GM12801 (cell line): ENCODE results near the gene LAMA3.

Experiments
- TF ChIP-seq, protein P1 (sequence below): IDR thresholded peaks from one replicate; pipeline ENCODE4 v1.5.1; 2011; ENCODE audit warnings: control low read depth; ENCODE audit not compliant: insufficient read length; ENCODE audit errors: extremely low read depth

LAMA3 gene

DNA sequence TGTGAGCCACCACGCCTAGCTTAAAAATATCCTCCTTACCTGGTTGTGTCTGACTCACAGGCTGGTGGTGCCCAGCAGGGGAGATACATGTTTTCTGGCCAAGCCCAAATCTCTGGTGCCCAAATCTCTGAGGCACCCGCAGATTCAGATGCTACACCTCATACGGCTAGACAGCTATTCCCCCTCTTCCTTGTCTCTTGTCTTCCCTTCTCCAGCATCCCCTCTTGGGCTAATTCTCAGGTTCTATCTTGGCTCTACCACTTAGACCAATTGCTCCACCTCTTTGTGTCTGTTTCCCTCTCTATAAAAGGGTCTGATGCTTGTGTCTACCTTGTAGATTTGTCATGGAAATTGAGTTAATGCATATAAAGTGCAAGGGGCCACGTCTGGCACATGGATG is 13.4 kb downstream of the LAMA3 start:
- TF ChIP-seq, protein P1, sequence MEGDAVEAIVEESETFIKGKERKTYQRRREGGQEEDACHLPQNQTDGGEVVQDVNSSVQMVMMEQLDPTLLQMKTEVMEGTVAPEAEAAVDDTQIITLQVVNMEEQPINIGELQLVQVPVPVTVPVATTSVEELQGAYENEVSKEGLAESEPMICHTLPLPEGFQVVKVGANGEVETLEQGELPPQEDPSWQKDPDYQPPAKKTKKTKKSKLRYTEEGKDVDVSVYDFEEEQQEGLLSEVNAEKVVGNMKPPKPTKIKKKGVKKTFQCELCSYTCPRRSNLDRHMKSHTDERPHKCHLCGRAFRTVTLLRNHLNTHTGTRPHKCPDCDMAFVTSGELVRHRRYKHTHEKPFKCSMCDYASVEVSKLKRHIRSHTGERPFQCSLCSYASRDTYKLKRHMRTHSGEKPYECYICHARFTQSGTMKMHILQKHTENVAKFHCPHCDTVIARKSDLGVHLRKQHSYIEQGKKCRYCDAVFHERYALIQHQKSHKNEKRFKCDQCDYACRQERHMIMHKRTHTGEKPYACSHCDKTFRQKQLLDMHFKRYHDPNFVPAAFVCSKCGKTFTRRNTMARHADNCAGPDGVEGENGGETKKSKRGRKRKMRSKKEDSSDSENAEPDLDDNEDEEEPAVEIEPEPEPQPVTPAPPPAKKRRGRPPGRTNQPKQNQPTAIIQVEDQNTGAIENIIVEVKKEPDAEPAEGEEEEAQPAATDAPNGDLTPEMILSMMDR = no peak

DNA sequence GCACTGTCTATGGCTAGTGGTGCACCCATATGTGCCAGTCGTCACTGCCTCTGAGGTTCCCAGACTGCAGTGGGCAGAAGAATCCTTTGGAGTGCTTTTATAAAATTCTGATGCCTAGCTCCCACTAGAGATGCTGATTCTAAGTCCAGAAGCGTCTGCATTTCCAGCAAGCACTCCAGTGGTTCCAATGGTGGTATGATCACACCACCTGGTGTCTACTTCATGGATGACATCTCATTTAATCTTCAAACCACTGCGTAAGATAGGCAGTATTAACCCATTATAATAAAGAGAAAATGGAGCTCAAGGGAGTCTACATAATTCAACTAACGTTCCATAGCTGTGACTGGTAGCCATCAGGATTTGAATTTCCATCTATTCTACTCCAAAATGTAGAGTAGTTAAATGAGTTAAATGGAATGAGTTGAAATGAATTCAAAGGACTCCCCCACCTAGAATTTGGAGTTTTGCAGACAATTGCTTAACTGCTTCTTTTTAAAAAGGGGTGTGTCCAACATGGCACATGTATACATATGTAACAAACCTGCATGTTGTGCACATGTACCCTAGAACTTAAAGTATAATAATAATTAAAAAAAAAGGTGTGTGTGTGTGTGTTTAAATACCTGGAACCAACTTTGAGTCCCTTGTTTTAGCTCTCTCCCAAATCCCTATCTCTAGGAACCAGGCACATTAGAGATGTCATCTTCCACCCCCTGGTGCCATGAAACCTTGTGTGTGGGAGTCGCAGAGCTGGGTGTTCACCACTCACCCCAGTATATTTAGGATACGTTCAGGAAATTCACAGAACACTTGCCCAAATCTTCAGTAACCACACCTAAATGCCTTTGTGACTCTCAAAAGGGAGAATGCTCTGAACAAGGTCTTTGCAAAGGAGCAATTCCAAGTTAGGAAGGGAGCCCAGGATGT is 14.1 kb downstream of the LAMA3 start:
- TF ChIP-seq, protein P1 = no peak

DNA sequence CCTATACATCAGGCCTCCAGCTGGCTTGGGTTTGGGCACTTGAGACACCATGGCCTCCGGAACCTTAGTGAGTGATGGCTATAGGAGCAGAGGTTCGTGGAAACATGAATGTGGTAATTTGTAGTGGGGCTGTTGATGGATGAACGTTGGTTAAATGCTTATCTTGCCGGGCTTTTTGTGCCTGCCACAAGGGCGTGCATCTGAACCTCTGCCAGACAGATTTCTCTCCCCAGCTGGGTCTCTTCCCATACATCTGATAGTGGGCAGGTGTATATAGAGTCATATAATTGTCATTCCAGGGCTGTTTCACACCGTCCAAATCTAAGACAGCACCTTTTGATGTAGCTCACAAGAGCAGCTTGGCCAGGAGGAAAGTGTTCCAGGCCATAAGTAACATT is 14.7 kb downstream of the LAMA3 start:
- TF ChIP-seq, protein P1 = no peak

DNA sequence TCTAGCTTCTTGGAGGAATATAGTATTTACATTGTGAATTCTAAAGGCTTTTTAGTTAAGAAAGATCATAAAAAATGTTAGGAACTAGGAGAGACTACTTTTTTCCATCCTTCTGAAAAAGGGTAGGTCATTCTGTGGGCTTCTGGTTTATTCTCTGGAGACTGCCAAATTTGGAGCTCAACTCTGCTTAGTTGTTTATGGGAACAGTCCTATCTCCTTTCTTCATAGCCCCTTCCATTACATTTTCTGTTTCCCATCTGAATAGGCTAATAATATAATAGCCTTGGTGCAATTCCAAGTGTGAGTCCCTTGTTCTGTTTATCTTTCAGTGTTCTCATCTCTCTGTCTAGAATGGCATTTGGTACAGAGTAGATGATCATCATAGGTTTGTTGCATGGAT is 15.6 kb downstream of the LAMA3 start:
- TF ChIP-seq, protein P1 = no peak

DNA sequence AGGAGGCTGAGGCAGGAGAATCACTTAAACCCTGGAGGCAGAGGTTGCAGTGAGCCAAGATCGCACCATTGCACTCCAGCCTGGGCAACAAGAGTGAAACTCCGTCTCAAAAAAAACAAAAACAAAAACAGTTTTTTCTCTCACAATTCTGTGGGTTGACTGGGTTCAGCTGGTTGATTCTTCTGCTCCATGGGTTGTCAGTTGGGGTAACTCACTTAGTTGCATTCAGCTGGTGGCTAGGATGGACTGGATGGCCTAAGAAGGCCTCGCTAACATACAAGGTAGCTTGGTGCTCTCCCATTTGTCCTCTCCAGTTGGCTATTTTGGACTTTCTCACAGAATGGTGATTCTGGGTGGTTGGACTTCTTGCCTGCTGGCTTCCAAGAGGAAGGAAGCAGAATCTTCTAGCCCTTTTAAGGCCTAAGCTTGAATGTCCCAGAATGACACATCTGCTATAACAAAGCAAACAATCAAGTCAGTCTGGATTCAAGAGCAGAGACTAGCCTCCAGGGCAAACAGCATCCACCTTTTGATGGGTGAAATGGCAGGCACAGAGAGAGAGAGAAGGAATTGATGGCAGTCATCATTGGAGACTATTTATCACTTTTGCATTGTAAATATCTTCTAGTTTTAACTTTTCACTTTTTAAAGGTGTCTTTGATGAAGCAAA is 17.9 kb downstream of the LAMA3 start:
- TF ChIP-seq, protein P1 = no peak

DNA sequence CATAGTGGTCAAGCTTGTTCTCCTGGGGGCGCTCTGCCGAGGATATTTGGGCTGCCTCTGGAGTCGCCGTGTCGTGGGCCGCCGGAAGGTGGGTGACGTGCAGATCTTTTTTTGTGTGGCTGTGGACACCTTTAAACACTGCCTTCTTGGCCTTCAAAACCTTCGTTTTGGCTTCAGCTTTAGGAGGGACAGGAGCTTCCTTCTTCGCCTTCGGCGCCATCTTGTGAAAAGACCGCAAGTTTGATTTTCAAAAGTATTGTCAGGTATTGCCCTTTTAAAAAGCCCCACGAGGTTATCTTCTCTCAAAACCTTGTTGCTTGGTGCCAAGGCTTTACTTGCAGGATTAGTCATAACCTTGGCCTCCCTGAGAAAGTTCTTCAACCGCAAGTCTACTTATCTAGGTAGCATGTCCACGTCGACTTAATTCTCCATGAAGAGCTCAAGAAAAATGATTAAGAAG is 20.8 kb downstream of the LAMA3 start:
- TF ChIP-seq, protein P1 = no peak

DNA sequence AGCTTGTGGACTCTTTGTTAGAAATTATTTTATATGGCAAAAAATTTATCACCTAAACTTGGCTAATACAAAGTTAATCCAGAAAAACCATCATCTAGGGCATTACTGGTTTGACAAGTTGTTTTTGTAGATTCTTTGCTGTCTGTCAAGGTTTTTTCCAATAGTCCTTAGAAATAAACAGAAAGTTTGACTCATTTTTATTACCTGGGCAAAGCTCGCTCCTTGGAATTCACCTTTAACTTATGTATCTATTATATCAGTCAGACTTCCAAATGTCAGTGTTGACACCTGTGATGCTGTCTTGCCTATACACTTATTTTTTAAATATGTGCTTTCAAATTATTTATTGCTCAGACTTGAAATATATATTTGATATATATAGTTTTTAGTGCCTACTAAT is 21.7 kb downstream of the LAMA3 start:
- TF ChIP-seq, protein P1 = no peak
